ENCODE measurements around the gene YPEL1. TPM values are rescaled to one million over a fixed set of nuclear protein-coding genes. Genes with fewer than 3 reads are reported as not detected.
"Not testable (repeated sequence)": the region's sequence is repeated elsewhere in the genome, so short reads cannot be mapped to it uniquely, and the experiment has no call there.

Gene YPEL1
- total RNA-seq, 1 donor from 2014 or later, result 1.7 TPM

DNA sequence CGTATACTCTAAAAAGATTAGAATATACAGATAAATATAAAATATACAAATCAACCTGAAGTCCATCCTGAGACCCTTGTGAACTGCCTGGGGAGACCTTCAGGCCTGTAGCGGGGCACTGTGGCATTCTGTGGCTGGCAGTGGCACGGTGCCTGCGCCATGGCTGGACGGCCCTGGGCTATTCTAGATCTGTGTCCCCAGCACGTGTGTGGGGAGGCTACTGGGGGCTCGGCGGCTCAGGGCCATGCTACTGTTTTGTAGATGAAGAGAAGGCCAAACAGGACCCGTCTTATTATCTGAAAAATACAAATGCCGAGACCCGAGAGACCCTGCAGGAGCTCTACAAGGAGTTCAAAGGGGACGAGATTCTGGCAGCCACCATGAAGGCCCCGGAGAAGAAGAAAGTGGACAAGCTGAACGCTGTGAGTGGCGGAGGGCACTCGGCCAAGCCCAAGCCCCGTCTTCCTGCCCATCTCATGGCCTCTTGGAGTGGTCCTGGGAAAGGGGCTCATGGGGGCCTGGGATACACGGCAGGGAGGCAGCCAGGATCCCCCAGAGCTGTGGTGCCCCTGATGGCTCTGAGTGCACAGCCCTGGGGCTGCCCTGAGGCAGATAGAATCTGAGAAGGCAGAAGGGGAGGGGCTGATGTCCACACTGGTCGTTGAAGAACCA is 51.0 kb downstream of the YPEL1 start:
- DNase-seq (ENCODE audit: low spot score), result no peak

DNA sequence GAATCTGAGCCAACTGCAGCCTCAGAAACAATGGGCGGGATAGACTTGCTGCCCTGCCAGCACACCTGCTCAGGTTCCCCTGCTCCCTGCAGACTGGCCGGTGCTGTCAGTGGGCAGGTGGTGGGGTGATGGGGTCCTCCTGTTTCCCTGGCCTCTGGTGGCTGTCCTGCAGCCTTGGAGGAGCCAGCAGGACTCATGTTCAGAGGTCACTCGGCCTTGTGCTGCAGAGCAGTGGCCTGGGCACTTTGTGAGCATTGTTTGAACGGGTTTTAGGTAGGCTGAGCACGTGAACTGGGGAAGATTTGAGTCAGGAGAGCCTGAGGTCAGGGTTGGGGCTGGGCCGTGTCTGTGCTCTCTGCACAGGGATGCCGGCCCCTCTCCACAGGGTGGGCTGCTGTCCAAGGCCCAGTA is 52.2 kb downstream of the YPEL1 start:
- no peak for DNase-seq (ENCODE audit: low spot score)

DNA sequence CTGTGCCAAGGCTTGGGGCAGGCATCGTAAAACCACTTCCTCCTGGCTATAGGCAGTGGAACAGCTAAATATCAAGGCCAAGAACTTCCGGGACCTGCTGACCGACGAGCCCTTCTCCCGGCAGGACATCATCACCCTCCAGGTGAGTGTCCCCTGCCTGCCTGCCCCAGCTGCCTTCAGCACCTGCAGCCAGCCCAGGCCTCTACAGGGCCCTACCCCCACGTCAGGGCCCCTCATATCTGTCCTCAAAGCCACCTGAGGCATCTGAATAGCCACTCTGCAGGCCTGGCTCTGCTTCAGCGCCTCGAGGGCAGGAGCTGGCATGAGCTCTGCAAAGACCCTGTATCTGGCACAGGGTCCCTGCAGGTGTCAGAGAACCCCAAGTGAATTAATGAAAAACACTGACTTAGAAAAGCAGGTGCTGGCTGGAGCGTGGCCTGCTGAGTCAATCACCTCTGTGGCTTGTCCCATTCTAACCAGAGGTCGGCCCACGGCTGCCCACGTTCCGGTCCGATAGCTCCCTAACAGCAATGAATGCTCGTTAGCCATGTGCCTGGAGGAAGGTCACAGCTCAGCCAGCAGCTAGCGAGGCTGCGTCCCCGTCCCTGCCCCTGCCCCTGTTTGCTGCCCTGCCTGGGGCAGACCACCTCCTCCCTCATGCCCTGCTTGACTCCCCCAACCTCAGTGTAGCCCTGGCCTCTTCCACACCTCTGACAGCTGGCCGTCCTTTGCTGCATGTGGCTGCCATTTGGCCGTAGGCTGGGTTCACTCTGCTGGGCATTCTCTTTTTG is 53.0 kb downstream of the YPEL1 start:
- no peak for DNase-seq (ENCODE audit: low spot score)

DNA sequence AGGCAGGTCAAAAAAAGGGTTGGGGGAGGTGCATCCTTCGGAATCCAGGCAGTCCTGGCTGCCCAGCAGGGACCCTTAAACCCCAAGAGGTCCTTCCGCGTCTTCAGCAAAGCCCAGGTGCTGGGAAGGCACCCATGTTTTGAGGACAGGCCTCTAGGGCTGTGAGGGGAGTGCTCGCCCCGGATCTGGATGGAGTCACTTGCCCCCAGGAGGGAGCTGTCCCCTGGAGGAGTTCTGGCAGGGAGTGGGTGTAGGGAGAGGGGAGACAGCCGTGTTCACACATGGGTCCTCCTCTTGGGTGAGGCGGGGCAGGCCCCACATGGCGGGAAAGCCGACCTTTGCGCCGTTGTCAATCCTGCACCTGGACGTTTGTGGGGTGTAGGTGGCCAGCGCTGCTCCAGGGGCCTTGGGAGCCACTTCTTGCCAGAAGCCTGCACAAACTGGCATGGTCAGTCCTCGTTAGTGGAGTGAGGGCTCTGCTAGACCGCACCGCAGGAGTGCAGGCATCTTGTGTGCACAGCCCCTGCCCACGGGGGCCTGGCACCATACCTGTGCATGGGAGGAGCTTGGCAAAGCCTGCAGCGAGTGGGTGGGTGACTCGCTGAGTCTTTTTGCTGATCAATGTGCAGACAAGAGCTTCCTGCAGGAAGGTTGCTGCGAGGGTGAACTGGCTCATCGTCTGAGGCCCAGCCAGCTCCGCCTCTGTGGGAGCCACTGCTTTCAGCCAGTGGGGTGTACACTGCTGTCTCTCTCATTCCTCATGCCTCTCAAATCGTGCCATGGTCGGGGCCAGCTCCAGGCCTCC is 53.8 kb downstream of the YPEL1 start:
- DNase-seq (ENCODE audit: low spot score), result no peak

DNA sequence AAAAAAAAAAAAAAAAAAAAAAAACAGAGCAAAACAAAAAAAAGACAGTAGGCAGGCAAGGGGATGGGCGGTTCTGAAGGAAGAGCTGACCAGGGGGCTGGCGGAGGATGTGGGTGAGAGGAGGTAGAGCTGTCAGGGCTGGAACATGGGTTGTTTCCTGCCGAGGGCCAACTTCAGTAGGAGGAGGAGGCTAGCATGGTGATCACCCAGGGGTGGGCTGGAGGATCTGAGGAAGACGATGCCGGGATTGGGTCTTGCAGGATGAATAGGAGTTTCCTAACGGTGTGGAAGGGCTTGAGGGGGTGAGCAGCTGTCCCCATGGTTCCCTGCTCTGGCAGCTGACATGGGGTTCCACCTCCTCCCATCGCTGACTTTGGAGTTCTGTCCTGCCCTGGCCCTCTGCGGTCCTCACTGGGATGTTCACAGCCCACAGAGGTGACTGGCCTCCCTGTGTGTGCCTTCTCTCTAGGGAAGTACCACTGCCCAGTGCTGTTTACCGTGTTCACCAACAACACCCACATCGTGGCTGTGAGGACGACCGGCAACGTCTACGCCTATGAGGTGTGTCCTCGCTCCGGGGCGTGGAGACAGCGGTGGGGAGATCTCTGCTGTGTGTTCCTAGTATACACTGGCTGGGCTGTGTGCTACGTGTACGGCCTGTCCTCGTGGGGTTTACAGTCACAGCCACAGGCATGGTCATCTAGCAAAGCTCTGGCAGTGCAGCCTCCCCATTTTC is 54.6 kb downstream of the YPEL1 start:
- no peak for DNase-seq (ENCODE audit: low spot score)

DNA sequence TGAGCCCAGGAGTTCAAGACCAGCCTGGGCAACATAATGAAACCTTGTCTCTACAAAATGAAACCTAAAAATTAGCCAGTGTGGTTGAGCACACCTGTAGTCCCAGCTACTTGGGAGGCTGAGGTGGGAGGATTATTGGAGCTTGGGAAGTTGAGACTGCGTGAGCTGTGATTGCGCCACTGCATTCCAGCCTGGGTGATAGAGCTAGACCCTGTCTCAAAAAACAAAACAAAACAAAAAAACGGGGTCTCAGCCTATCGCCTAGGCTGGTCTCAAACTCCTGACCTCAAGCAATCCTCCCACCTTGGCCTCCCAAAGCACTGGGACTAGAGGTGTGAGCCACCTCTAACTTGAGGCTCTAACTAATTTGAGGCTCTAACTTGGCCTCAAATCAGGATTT is 56.2 kb downstream of the YPEL1 start:
- DNase-seq (ENCODE audit: low spot score), result no peak

DNA sequence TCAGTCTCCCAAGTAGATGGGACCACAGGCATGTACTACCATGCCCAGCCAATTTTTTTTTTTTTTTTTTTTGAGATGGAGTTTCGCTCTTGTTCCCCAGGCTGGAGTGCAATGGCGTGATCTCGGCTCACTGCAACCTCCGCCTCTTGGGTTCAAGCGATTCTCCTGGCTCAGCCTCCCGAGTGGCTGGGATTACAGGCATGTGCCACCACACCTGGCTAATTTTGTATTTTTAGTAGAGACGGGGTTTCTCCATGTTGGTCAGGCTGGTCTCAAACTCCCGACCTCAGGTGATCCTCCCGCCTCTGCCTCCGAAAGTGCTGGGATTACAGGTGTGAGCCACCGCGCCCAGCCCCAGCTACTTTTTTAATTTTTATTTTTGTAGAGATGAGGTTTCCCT is 56.8 kb downstream of the YPEL1 start:
- not testable (repeated sequence) for DNase-seq (ENCODE audit: low spot score)

DNA sequence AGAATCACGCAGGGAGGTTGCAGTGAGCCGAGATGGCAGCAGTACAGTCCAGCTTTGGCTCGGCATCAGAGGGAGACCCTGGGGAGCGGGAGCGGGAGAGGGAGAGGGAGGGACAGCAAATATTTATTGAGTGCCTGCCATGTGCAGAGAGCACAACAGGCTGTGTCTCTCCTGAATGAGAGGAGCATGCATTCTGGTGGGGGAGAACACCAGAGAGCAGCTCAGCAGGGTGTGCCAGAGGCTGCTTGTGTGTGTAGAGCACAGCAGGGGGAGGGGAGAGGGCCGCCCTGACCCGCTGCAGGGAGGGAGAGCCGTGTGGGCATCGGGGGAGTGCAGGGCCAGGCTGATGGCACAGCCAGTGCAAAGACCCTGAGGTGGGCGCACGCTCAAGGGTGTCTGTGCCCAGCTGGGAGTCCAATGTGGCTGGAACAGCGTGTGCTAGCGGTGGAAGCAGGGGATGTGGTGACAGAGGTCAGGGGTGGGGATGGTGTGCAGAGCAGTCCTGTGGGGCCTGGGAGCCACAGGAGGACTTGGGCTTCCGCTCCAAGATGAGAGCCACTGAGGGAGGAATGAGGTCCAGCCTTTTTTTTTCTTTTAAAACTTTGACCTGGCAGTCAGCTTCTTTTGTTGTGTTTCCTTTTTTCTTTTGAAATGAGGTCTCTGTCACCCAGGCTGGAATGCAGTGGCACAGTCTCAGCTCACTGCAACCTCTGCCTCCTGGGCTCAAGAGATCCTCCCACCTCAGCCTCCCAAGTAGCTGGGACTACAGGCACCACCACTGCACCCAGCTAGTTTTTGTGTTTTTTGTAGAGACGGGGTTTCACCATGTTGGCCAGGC is 57.8 kb downstream of the YPEL1 start:
- DNase-seq (ENCODE audit: low spot score), result no peak

DNA sequence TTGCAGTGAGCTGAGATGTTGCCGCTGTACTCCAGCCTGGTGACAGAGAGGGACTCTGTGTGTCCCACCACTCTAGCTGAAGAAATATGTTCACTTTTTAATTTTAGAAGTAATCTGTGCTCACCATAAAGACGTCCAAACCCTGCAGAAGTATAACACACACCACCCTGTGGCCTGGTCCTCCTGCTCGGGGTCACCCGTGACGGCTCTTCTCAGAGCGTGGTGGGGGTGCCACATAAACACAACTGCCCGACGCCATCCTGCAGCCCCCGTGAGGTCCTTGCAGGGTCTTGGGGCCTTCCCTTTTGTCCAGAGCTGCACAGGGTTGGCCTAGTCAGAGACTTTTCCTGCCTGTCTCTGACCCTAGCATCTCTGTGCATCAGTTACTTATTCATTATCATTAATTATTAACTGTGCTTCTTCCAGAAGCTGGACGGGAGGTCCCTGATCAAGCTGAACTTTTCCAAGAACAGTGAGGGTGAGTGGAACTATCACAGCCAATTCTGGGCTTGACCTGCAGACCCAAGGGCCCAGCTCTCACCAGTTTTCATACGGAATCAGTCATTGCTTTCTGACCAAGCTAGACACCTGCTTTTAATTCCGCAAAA is 60.9 kb downstream of the YPEL1 start:
- DNase-seq (ENCODE audit: low spot score), result no peak

DNA sequence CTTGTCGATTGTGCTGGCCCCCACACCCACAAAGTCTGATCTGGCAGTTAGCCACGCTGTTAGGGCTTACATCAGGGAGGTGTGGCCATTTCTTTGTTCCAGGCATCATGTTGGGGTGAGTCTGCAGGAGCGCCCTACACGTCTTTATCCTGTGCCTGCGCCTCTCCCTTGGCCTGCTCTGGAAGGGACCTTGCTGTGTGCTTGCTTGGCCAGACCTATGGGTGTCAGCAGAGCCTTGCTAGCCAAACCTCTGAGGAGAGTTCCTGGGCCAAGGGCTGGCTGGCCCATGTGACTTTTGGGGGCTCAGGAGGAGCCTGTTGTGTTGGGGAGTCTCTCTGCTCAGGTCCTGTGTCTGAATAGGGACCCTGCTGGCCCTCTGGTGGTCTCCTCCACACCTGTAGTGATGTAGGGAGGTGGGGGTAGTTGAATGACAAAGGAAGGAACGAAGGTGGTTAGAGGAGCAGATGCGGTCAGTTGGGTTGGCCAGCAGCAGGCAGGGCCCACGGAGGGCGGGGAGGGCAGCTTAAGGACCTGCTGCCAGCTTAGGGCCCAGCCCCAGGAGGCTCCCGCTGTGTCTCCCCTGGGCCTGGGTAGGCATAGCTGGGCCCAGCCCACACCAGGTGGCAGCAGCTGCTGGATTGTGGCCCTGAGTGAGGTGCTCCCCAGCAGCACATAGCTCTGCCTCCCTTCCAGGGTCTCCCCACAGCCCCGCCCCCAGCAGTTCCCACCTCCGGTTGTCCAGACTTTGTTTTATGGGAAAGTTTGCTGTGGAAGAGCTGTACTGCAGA is 61.9 kb downstream of the YPEL1 start:
- no peak for DNase-seq (ENCODE audit: low spot score)

DNA sequence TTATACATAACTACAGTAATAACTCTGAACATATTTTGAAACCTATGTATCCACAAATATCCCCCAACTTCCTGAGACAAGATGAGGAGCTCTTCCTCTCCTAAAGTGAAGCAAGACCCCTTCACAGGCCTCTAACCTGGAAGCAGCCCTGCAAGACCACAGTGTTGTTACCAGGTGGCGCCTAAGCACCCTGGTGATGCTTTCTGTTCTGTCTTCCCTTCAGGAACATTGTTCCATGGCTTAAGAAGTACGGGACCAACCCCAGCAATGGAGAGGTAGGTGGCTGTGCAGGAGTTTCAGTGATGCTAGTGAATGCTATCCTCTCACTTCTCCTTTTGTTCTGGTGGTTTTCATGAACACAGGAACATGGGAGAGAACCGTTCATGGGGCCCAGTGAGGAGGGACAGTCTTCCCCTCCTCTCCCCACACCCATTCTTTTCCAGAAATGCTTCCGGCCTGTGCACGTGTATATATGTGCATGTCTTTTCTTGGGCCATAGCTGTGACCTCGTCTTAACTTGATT is 63.4 kb downstream of the YPEL1 start:
- DNase-seq (ENCODE audit: low spot score), result no peak

DNA sequence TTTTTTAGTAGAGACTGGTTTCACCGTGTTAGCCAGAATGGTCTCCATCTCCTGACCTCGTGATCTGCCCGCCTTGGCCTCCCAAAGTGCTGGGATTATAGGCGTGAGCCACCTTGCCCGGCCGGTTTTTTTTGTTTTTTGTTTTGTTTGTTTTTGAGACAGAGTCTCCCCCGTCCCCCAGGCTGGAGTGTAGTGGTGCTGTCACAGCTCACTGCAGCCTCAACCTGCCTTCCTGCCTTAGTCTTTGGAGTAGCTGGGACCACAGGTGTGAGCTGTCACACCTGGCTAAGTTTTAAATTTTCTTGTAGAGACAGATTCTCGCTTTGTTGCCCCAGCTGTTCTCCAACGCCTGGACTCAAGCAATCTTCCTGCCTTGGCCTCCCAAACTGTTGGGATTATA is 66.6 kb downstream of the YPEL1 start:
- DNase-seq (ENCODE audit: low spot score), result no peak

DNA sequence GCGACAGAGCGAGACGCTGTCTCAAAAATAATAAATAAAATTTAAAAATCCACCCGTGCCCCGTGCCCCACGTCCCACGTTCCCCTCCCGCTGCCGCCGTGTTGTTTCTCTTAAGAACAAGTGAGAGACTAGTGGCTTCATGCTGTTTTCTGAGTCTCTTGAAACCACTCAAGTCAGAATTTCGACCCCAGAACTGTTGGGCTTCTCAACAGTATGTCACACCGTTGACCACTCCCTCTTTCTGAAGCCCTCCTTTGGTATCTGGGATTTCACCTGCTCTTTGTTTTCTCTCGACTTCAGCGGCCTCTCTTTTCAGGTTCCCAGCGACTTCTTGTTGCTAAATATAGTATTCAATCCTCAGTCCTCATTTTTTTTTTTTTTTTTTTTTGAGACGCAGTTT is 68.8 kb downstream of the YPEL1 start:
- no peak for DNase-seq (ENCODE audit: low spot score)

DNA sequence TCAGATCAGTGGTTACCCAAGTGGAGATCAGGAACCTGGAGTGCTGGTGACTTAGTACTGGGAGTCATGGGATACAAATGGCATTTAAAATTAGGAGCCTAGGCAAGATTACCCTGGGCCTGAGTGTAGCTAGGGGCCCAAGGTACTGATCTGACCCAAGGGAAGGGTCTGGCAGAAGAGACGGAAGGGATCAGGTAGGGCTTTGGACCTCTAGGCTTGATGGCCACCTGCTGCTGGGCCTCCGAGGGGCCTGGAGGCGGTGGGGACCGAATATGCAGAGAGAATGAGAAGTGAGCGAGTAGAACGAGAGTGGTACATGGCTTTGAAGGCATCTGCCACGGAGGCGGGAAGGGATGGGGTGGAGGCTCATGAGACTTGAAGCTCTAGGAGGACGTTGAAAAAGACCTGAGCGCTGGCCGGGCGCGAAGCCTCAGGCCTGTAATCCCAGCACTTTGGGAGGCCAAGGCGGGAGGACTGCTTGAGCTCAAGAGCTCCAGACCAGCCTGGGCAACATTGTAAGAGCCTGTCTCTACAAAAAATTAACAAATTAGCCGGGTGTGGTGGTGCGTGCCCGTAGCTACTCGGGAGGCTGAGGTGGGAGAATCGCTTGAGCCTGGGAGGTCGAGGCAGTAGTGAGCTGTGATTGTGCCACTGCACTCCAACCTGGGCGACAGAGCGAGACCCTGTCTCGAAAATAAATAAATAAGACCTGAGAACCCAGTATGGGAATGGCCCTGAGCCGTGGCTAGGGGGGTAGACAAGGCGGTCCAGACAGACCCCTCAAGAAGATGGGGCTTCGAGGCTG is 70.3 kb downstream of the YPEL1 start:
- no peak for DNase-seq (ENCODE audit: low spot score)

DNA sequence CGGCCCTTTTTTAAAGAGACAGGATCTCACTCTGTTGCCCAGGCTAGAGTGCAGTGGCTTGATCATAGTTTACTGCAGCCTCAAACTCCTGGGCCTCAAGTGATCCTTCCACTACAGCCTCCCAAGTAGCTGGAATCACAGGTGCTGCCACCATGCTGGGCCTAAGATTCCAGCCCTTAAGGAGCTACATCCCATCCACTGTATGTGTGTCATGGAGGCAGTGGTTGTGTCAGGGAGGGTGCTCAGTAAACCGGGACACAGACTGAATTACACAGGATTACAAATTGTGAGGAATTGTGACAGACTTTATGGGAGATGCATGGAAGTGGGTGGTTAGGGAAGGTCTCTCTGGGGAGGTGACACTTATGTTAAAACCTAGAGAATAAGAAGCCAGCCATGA is 71.9 kb downstream of the YPEL1 start:
- no peak for DNase-seq (ENCODE audit: low spot score)

DNA sequence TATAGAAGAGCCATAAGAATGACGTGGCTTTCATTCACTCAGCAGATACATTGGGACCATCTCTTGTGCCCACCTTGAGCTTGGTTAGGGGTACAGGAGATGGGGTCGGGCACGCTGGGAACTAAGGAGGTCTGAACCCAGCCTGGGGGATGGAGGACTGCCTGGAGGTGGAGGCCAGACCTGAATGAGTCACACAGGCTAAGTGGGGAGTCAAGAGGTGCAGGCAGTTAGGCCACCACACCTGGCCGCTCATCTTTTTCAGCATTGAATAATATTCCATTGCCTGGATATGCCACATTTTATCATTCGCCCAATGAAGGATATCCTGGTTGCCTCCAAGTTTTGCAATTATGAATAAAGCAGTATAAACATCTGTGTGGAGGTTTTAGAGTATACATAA is 73.6 kb downstream of the YPEL1 start:
- DNase-seq (ENCODE audit: low spot score), result no peak

DNA sequence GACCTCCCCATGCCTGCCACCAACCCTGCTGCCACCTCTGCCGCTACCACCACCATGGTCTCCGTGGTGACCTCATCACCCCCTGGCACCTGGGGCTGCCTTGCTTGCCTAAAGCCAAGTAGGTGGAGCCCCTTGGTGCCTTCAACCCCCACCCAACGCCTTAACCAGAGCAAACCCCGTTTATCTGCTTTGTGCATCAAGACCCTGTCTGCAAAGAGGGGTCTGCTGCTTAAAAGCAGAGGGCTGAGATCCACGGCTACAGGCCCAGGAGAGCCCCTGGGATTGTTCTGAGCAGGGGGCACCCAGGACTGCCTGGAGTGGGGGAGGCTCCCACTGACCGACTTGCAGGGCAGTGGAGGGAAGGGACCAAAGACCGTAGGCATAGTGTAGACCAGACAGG is 74.7 kb downstream of the YPEL1 start:
- DNase-seq (ENCODE audit: low spot score), result no peak

DNA sequence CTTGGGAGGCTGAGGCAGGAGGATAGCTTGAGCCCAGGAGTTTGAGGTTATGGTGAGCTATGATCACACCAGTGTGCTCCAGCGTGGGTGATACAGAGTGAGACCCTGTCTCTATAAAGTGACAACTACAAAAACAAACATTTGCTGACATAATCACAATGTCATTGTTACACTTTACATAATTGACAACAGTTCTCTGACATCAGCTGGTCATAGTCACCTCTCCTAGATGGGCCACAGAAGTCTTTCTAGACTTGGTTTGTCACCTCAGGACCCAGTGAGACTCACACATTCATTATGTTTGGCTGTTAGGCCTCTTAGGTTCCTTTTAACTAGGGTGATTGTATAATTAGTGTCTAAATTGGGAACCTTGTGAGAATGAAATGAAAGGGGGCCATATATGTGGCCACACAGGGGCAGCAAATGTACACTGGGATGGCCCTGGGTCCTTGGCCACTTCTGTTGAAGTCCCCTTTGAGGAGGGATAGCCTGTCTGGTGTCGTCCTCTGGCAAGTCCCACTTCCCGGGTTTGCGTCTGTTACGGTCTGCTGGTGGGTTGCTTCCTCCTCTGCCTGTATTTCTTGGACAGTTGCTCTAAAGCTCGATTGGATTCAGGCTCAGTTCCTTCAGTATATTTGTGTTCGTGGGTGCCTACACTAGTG is 75.6 kb downstream of the YPEL1 start:
- no peak for DNase-seq (ENCODE audit: low spot score)
